ENCODE results near the gene THYN1.
A peak's percentile ranks its signal among the peaks of the same experiment; 100 is the strongest.

Gene THYN1

DNA sequence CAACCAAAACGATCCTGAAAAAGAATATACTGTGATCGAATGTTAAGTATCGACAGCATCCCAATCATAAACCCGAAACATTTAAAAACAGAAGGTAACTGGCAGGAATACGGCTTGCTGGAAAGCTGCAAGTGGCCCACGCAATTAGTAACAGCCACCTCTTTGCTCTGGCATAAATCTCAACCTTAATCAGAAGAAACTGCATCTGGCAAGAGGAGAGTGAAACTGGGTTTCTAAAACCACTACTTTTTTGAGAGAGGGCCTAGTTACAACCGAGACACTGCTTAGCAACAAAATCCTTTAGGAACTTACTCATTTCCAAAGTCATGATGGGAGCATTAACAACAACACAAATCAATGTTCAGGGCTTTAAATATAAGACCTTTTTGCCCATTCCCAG lies 37.3 kb downstream of the THYN1 start:
- no peak for TF ChIP-seq RARB (CRISPR knock-in tag; IDR thresholded peaks at IDR 0.05)
- TF ChIP-seq GLIS3 (CRISPR knock-in tag; IDR thresholded peaks at IDR 0.05): no peak
- TF ChIP-seq OSR1 (CRISPR knock-in tag; IDR thresholded peaks at IDR 0.05): no peak
- no peak for TF ChIP-seq ZC3H10 (CRISPR knock-in tag; IDR thresholded peaks at IDR 0.05)
- no peak for TF ChIP-seq ZFP3 (CRISPR knock-in tag; IDR thresholded peaks at IDR 0.05)
- no peak for TF ChIP-seq PPARA (CRISPR knock-in tag; IDR thresholded peaks at IDR 0.05; ENCODE audit: borderline replicate concordance)
- no peak for TF ChIP-seq CSDC2 (CRISPR knock-in tag; IDR thresholded peaks at IDR 0.05)
- TF ChIP-seq, protein P1, sequence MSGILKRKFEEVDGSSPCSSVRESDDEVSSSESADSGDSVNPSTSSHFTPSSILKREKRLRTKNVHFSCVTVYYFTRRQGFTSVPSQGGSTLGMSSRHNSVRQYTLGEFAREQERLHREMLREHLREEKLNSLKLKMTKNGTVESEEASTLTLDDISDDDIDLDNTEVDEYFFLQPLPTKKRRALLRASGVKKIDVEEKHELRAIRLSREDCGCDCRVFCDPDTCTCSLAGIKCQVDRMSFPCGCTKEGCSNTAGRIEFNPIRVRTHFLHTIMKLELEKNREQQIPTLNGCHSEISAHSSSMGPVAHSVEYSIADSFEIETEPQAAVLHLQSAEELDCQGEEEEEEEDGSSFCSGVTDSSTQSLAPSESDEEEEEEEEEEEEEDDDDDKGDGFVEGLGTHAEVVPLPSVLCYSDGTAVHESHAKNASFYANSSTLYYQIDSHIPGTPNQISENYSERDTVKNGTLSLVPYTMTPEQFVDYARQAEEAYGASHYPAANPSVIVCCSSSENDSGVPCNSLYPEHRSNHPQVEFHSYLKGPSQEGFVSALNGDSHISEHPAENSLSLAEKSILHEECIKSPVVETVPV (CRISPR knock-in tag; IDR thresholded peaks at IDR 0.05): no peak
- TF ChIP-seq, protein P2, sequence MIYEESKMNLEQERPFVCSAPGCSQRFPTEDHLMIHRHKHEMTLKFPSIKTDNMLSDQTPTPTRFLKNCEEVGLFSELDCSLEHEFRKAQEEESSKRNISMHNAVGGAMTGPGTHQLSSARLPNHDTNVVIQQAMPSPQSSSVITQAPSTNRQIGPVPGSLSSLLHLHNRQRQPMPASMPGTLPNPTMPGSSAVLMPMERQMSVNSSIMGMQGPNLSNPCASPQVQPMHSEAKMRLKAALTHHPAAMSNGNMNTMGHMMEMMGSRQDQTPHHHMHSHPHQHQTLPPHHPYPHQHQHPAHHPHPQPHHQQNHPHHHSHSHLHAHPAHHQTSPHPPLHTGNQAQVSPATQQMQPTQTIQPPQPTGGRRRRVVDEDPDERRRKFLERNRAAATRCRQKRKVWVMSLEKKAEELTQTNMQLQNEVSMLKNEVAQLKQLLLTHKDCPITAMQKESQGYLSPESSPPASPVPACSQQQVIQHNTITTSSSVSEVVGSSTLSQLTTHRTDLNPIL (CRISPR knock-in tag; IDR thresholded peaks at IDR 0.05; ENCODE audit: low read depth): no peak
- no peak for TF ChIP-seq ISL1 (CRISPR knock-in tag; IDR thresholded peaks at IDR 0.05)
- TF ChIP-seq BACH2 (CRISPR knock-in tag; IDR thresholded peaks at IDR 0.05; ENCODE audit: borderline replicate concordance): no peak
- TF ChIP-seq, protein P3, sequence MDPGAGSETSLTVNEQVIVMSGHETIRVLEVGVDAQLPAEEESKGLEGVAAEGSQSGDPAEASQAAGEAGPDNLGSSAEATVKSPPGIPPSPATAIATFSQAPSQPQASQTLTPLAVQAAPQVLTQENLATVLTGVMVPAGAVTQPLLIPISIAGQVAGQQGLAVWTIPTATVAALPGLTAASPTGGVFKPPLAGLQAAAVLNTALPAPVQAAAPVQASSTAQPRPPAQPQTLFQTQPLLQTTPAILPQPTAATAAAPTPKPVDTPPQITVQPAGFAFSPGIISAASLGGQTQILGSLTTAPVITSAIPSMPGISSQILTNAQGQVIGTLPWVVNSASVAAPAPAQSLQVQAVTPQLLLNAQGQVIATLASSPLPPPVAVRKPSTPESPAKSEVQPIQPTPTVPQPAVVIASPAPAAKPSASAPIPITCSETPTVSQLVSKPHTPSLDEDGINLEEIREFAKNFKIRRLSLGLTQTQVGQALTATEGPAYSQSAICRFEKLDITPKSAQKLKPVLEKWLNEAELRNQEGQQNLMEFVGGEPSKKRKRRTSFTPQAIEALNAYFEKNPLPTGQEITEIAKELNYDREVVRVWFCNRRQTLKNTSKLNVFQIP (CRISPR knock-in tag; IDR thresholded peaks at IDR 0.05; ENCODE audit: borderline replicate concordance, low read depth): no peak
- TF ChIP-seq TOX (CRISPR knock-in tag; IDR thresholded peaks at IDR 0.05; ENCODE audit: borderline replicate concordance): no peak
- TF ChIP-seq TCF4 (CRISPR knock-in tag; IDR thresholded peaks at IDR 0.05; ENCODE audit: borderline replicate concordance): no peak
- no peak for TF ChIP-seq ZFP30 (CRISPR knock-in tag; IDR thresholded peaks at IDR 0.05)
- ATAC-seq: peak; percentile 43; the same call in 2 of the 3 replicates

DNA sequence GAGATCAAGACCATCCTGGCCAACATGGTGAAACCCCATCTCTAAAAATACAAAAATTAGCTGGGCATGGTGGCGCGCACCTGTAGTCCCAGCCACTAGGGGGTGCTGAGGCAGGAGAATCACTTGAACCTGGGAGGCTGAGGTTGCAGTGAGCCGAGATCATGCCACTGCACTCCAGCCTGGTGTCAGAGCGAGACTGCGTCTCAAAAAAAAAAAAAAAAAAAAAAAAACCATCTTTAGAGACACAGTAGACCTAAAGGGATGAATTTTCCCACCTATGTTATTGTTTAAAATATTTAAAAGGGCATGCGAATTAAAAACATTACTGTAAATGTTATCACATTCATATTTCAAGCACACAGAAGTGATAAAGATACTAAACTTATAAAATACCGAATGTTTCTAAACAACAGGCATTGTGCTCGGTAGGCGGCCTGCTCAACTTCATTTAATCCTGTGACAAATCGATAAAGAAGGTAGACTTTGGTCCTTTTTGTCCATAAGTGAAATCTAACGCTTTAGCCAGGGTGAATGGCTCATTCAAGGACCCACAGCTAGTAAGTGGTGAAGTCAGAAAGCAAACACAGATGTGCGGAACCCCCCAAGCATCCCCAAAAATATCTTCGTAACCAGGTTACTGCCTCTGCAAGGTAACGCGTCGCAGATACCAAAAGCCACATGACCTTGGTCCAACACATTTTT lies 45.5 kb downstream of the THYN1 start:
- TF ChIP-seq, protein P1 (CRISPR knock-in tag; IDR thresholded peaks at IDR 0.05): no peak
- TF ChIP-seq, protein P4, sequence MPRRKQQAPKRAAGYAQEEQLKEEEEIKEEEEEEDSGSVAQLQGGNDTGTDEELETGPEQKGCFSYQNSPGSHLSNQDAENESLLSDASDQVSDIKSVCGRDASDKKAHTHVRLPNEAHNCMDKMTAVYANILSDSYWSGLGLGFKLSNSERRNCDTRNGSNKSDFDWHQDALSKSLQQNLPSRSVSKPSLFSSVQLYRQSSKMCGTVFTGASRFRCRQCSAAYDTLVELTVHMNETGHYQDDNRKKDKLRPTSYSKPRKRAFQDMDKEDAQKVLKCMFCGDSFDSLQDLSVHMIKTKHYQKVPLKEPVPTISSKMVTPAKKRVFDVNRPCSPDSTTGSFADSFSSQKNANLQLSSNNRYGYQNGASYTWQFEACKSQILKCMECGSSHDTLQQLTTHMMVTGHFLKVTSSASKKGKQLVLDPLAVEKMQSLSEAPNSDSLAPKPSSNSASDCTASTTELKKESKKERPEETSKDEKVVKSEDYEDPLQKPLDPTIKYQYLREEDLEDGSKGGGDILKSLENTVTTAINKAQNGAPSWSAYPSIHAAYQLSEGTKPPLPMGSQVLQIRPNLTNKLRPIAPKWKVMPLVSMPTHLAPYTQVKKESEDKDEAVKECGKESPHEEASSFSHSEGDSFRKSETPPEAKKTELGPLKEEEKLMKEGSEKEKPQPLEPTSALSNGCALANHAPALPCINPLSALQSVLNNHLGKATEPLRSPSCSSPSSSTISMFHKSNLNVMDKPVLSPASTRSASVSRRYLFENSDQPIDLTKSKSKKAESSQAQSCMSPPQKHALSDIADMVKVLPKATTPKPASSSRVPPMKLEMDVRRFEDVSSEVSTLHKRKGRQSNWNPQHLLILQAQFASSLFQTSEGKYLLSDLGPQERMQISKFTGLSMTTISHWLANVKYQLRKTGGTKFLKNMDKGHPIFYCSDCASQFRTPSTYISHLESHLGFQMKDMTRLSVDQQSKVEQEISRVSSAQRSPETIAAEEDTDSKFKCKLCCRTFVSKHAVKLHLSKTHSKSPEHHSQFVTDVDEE (CRISPR knock-in tag; IDR thresholded peaks at IDR 0.05): no peak
- TF ChIP-seq, protein P5, sequence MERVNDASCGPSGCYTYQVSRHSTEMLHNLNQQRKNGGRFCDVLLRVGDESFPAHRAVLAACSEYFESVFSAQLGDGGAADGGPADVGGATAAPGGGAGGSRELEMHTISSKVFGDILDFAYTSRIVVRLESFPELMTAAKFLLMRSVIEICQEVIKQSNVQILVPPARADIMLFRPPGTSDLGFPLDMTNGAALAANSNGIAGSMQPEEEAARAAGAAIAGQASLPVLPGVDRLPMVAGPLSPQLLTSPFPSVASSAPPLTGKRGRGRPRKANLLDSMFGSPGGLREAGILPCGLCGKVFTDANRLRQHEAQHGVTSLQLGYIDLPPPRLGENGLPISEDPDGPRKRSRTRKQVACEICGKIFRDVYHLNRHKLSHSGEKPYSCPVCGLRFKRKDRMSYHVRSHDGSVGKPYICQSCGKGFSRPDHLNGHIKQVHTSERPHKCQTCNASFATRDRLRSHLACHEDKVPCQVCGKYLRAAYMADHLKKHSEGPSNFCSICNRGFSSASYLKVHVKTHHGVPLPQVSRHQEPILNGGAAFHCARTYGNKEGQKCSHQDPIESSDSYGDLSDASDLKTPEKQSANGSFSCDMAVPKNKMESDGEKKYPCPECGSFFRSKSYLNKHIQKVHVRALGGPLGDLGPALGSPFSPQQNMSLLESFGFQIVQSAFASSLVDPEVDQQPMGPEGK (CRISPR knock-in tag; IDR thresholded peaks at IDR 0.05; ENCODE audit: borderline replicate concordance): no peak
- TF ChIP-seq TOX (CRISPR knock-in tag; IDR thresholded peaks at IDR 0.05; ENCODE audit: borderline replicate concordance) (no peak), ZNF70 (CRISPR knock-in tag; IDR thresholded peaks at IDR 0.05) (no peak), ZC3H10 (CRISPR knock-in tag; IDR thresholded peaks at IDR 0.05) (no peak)
- peak; percentile 63; the same call in 2 of the 3 replicates for ATAC-seq

DNA sequence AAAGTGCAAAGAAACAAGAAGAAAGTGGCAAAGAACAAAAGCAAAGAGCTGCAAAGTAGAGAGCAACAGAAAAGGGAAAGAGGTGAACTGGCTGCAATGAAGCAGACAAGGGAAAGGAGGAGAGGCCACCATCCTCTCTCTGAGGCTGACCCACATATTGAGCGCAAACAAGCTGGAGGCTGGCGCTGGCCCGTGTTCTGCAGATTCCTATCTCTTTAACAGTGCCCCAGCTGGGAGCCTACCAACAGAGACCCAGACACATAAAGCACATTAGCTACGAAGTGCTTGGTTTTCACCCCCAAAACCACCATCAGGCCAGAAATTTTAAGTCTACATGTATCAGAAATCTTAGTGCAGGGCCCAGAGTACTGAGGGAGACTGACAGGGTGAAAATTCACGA lies 47.0 kb downstream of the THYN1 start:
- ATAC-seq: no peak; the same call in 2 of the 3 replicates
- TF ChIP-seq, protein P1 (CRISPR knock-in tag; IDR thresholded peaks at IDR 0.05): no peak
- TF ChIP-seq ZFP3 (CRISPR knock-in tag; IDR thresholded peaks at IDR 0.05) (no peak), TCF4 (CRISPR knock-in tag; IDR thresholded peaks at IDR 0.05; ENCODE audit: borderline replicate concordance) (peak; percentile 25; the same call in 1 of the 2 replicates), PPARA (CRISPR knock-in tag; IDR thresholded peaks at IDR 0.05; ENCODE audit: borderline replicate concordance) (no peak)
- TF ChIP-seq, protein P4 (CRISPR knock-in tag; IDR thresholded peaks at IDR 0.05): no peak

All from SK-N-SH treated with all-trans-retinoic acid at 6 μM for 48 hours (cell line).